H1 (cell line): ENCODE measurements around the gene GDPD4. TPM values are rescaled to one million over a fixed set of nuclear protein-coding genes. Genes with fewer than 3 reads are reported as not detected.

Experiments used
- polyA plus RNA-seq, 7 experiments: library from polyadenylated mRNA; depleted of rRNA in 3 of 7; stranded (reverse) in 5 of 7; unstranded in 2 of 7; fragments of >200 nt in 5 of 7; fragments of 200-250 nt in 2 of 7; gene quantifications; 1 replicate in 5 of 7; 2 replicates in 1 of 7; 4 replicates in 1 of 7; pipeline versions ENCODE4 v1.2.1 to v1.2.3, GENCODE V29; 2011 to 2013; ENCODE audit warnings: missing spikeins in 2 of 7, mixed read lengths in 2 of 7
- total RNA-seq: library from RNA; stranded (reverse); fragmentation: NEBNext Ultra II Directional; extraction: Animal tissue kit (Norgen Biotek cat#: 25700); gene quantifications from 2 replicates; pipeline ENCODE4 v1.2.1, GENCODE V29; 2021
- TF ChIP-seq, protein P1 (sequence below), 3 experiments: IDR thresholded peaks; 1 replicate in 2 of 3; 2 replicates in 1 of 3; pipeline versions ENCODE4 v1.5.1 to v1.6.1; 2011; ENCODE audit warnings: low read length in 3 of 3, mild to moderate bottlenecking in 3 of 3, inconsistent platforms in 2 of 3, low read depth in 1 of 3, moderate library complexity in 1 of 3; ENCODE audit not compliant: insufficient read depth in 1 of 3; ENCODE audit errors: control extremely low read depth in 1 of 3

The GDPD4 gene
- total and polyA plus RNA-seq, 2 of the 8 experiments (the other 6 are each of a cell fraction or from before 2014, with no cell fraction given), result not detected

DNA sequence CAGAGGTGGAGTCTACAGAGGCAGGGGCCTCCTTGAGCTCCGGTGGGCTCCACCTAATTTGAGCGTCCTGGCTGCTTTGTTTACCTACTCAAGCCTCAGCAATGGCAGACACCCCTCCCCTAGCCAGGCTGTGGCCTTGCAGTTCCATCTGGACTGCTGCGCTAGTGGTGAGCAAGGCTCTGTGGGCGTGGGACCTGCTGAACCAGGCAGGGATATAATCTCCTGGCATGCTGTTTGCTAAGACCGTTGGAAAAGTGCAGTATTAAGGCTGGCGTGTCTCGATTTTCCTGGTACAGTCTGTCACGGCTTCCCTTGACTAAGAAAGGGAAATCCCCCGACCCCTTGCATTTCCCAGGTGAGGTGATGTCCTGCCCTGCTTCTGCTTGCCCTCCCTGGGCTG lies 77.7 kb downstream of the GDPD4 start (continued):
- TF ChIP-seq, protein P1, sequence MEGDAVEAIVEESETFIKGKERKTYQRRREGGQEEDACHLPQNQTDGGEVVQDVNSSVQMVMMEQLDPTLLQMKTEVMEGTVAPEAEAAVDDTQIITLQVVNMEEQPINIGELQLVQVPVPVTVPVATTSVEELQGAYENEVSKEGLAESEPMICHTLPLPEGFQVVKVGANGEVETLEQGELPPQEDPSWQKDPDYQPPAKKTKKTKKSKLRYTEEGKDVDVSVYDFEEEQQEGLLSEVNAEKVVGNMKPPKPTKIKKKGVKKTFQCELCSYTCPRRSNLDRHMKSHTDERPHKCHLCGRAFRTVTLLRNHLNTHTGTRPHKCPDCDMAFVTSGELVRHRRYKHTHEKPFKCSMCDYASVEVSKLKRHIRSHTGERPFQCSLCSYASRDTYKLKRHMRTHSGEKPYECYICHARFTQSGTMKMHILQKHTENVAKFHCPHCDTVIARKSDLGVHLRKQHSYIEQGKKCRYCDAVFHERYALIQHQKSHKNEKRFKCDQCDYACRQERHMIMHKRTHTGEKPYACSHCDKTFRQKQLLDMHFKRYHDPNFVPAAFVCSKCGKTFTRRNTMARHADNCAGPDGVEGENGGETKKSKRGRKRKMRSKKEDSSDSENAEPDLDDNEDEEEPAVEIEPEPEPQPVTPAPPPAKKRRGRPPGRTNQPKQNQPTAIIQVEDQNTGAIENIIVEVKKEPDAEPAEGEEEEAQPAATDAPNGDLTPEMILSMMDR (IDR thresholded peaks at IDR 0.05; ENCODE audit: control extremely low read depth in 1 of 3, insufficient read depth in 1 of 3, low read depth in 1 of 3, low read length in 3 of 3), result no peak
